ENCODE measurements around the gene GATA3.

- TF ChIP-seq, protein P1, sequence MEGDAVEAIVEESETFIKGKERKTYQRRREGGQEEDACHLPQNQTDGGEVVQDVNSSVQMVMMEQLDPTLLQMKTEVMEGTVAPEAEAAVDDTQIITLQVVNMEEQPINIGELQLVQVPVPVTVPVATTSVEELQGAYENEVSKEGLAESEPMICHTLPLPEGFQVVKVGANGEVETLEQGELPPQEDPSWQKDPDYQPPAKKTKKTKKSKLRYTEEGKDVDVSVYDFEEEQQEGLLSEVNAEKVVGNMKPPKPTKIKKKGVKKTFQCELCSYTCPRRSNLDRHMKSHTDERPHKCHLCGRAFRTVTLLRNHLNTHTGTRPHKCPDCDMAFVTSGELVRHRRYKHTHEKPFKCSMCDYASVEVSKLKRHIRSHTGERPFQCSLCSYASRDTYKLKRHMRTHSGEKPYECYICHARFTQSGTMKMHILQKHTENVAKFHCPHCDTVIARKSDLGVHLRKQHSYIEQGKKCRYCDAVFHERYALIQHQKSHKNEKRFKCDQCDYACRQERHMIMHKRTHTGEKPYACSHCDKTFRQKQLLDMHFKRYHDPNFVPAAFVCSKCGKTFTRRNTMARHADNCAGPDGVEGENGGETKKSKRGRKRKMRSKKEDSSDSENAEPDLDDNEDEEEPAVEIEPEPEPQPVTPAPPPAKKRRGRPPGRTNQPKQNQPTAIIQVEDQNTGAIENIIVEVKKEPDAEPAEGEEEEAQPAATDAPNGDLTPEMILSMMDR (IDR thresholded peaks at IDR 0.05; ENCODE audit: insufficient read depth, low read length) = no peak
- no peak for TF ChIP-seq GABPA (IDR thresholded peaks at IDR 0.05; ENCODE audit: low read depth)
- TF ChIP-seq POLR2AphosphoS5 (IDR thresholded peaks at IDR 0.05; ENCODE audit: low read depth) = no peak
- TF ChIP-seq, protein P2, sequence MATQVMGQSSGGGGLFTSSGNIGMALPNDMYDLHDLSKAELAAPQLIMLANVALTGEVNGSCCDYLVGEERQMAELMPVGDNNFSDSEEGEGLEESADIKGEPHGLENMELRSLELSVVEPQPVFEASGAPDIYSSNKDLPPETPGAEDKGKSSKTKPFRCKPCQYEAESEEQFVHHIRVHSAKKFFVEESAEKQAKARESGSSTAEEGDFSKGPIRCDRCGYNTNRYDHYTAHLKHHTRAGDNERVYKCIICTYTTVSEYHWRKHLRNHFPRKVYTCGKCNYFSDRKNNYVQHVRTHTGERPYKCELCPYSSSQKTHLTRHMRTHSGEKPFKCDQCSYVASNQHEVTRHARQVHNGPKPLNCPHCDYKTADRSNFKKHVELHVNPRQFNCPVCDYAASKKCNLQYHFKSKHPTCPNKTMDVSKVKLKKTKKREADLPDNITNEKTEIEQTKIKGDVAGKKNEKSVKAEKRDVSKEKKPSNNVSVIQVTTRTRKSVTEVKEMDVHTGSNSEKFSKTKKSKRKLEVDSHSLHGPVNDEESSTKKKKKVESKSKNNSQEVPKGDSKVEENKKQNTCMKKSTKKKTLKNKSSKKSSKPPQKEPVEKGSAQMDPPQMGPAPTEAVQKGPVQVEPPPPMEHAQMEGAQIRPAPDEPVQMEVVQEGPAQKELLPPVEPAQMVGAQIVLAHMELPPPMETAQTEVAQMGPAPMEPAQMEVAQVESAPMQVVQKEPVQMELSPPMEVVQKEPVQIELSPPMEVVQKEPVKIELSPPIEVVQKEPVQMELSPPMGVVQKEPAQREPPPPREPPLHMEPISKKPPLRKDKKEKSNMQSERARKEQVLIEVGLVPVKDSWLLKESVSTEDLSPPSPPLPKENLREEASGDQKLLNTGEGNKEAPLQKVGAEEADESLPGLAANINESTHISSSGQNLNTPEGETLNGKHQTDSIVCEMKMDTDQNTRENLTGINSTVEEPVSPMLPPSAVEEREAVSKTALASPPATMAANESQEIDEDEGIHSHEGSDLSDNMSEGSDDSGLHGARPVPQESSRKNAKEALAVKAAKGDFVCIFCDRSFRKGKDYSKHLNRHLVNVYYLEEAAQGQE (IDR thresholded peaks at IDR 0.05; ENCODE audit: insufficient replicate concordance, low read depth) = no peak
These were observed 51.4 kb downstream of the GATA3 start for GRCh38 chr10:8105932-8106331.

Measured in HL-60 (cell line).